Skeletal muscle cell (primary cell): Measurements from ENCODE around the gene COX8C.

Experiments used
- DNase-seq: peaks from one replicate; pipeline ENCODE4 v3.0.0-alpha.2; 2010; ENCODE audit warnings: low read depth
- H3K4me3 ChIP-seq: 2 replicates; pipeline ENCODE4 v1.5.1; 2011; ENCODE audit warnings: low read depth, mild to moderate bottlenecking, control low read depth, low read length, moderate library complexity

The COX8C gene

GRCh38 chr14:93319494-93319893, 27.5 kb upstream of the COX8C start:
- DNase-seq, result no peak
- no peak overlapping the region for H3K4me3 ChIP-seq

- DNase-seq, result no peak
- H3K4me3 ChIP-seq, result no peak overlapping the region
Observed at GRCh38 chr14:93319958-93320357, 27.0 kb upstream of the COX8C start.

GRCh38 chr14:93320489-93320888, 26.5 kb upstream of the COX8C start:
- no peak for DNase-seq
- no peak overlapping the region for H3K4me3 ChIP-seq

DNA sequence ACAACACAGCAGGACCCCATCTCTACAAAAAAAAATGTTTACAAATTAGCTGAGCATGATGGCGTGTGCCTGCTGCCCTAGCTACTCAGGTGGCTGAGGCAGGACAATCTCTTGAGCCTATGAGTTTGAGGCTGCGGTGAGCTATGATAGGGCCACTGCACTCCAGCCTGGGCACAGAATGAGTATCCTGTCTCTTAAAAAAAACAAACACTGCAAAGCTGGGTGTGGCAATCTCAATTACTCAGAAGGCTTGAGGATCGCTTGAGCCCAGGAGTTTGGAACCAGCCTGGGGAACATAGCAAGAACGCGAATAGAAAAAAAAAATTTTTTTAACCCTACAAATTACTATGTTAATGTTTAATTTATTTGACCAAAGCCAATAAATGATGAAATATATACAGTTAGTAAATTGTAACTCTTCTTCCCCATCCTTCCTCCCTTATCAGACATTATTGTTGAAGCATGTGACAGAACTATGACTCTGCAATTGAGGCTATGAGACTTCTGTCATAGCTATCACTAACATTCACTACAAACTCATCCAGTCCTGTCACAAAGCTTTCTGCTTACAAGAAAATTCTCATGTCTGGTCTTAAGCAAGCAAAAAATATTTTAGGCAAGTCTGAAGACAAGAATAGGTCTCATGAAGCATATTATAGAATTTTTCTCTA, 23.9 kb upstream of the COX8C start:
- DNase-seq, result no peak
- no peak overlapping the region for H3K4me3 ChIP-seq

DNA sequence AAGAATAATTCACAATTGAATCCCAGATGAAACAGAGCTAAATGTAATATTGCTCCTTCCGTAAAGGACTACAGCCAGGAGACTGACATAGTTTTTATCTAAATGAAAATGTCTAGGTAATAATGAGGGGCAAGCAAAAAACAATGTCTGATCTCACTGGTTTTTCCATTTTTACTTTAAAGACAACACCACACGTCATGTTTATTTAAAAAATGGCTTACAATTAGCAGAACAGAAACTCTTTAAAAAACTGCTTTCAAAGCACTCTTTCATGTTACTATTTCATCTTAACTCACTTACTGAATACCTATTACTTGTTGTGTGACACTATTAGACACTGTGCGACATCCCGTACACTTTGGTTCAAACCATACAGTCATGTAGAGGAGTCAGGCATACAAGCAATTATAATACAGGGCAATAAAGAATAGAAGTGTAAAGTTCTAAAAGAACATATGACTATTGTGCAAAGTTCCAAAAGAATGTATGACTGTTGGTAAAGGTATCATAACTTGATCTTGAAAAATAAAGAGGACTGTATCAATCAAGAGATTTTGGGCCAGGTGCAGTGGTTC, 23.3 kb upstream of the COX8C start:
- no peak for DNase-seq
- no peak overlapping the region for H3K4me3 ChIP-seq

DNA sequence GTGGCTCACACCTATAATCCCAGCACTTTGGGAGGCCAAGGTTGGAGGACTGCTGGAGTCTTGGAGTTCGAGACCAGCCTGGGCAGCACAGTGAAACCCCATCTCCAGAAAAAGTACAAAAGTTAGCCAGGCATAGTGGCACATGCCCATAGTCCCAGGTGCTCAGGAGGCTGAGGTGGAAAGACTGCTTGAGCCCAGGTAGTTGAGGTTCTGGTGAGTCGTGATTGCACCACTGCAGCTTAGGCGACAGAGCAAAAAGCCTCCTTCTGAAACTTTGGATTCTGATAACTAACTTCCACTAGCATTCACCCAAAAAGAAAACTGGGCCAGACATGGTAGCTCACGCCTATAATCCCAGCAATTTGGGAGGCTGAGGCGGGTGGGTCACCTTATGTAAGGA, 20.8 kb upstream of the COX8C start:
- H3K4me3 ChIP-seq, result no peak overlapping the region
- DNase-seq, result no peak

DNA sequence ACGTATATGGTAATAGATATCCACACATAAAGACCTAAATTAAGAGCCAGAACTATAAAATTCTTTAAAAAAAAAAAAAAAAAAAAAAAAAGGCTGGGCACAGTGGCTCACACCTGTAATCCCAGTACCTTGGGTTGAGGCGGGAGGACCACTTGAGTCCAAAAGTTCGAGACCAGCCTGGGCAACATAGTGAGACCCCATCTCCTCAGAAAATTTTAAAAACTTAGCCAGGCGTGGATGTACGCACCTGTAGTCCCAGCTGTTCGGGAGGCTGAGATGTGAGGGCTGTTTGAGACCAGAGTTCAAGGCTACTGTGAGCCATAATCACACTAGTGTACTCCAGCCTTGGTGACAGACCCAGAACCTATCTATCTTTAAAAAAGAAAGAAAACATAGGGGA, 18.4 kb upstream of the COX8C start:
- H3K4me3 ChIP-seq, result no peak overlapping the region
- no peak for DNase-seq

DNA sequence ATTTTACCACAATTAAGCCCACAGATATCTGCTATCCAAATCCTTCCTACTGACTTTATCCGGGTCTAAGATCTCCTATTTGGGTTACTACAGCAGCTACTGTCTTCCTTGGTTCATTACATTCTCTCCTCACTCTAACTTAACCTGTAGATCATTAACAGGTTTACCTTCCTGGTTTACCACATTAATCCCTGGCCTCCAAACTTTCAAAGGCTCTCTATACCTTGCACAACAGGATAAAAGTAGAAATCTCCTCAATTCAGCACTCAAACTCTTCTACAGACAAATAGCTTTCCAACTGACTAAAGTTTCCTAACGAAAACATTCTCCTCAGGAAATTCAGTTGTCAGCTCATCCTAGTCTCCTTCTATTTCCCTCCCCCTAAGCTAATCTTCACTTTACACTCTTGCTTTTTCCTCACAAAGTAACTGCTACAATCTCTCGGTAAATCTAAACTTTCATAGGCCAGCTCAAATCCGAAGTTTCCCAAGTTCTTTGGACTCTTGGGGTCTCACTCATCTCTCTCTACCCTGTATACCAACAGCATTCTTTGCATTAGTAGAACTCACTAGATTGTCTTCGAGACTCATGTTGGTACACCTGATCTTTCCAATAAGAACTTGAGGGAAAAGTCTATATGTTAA, 16.9 kb upstream of the COX8C start:
- no peak overlapping the region for H3K4me3 ChIP-seq

DNA sequence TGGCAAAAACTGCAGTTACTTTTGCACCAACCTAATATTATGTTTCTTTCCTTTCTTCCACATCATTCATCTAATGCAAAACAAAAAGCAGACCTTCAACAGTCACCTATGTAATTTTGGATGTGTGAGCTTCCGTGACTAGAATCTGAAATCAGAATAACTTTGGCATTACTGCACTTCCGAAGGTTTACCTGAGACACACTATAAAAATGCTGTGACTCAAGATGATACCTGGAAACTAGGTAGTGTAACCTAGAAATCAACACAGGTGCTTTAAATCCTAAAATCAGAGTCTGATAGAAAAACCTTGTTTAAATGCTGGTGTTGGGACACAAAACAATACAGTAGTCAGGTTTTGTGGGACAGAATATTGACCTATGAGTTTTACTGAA, 16.4 kb upstream of the COX8C start:
- no peak overlapping the region for H3K4me3 ChIP-seq
- no peak for DNase-seq

More for the DNA sequence above, 16.9 kb upstream of the COX8C start:
- DNase-seq, result no peak

GRCh38 chr14:93331002-93331727, 15.8 kb upstream of the COX8C start:
- DNase-seq, result no peak
- H3K4me3 ChIP-seq, result peak overlapping the region; percentile 84

DNA sequence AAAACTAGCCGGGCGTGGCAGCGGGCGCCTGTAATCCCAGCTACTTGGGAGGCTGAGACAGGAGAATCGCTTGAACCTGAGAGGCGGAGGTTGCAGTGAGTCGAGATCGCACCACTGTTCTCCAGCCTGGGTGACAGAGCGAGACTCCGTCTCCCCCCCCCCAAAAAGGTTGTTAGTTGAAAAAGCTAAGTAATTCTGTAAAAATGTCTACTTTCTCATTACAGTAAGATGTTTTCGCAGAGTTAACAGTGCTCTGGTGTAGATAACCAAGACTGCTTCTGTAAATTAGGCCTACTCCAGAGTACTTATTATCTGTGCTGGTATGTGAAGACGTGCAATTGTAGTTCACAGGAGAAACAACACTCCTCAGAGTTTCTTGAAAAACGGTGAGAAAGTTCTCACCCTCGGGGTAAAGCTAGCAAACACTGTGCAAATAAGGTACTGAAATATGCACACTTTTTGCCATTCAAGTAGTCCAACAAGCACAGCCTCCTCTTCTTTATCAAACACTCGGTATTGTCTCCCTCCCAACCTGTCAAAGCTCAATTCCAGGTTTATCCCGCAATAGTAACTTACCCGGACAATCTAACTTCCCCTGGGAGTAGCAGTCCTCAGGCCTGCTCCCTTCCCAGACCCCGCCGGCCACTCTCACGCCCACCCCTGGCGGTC, 15.1 kb upstream of the COX8C start:
- no peak for DNase-seq
- peak overlapping the region; percentile 84 for H3K4me3 ChIP-seq

GRCh38 chr14:93332397-93332852, 14.6 kb upstream of the COX8C start:
- DNase-seq, result no peak
- peak overlapping the region; percentile 84 for H3K4me3 ChIP-seq

- peak within 1 kb of the TSS; percentile 84 for H3K4me3 ChIP-seq
- DNase-seq, result peak; percentile 80
Observed at GRCh38 chr14:93332853-93333630, 13.9 kb upstream of the COX8C start, which contains the start of gene BTBD7. BTBD7 (minus strand) TSS chr14:93333036; CDS start chr14:93296051, 36,985 bp downstream.

DNA sequence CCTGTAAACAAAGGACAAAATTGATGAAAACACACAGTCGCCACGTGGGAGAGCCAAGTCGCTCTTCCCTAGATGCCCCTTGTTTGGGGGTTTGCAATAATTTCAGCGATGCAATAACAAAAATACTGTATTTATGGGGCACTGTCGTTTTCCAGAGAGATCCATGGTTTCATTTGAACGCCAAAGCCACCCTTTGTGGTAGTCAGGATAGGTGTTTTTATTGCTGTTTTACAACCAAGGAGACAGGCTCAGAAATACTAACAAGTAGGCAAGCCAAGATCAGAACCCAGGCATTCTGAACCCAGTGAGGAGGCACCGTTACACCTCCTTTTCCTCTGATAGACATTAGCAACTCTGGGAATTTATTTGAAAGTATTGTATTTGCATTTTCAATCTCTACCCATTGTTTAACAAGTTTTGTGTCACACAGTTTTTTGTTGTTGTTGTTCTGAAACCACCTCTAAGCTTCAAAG, 13.3 kb upstream of the COX8C start:
- H3K4me3 ChIP-seq, result peak overlapping the region; percentile 84
- no peak for DNase-seq

DNA sequence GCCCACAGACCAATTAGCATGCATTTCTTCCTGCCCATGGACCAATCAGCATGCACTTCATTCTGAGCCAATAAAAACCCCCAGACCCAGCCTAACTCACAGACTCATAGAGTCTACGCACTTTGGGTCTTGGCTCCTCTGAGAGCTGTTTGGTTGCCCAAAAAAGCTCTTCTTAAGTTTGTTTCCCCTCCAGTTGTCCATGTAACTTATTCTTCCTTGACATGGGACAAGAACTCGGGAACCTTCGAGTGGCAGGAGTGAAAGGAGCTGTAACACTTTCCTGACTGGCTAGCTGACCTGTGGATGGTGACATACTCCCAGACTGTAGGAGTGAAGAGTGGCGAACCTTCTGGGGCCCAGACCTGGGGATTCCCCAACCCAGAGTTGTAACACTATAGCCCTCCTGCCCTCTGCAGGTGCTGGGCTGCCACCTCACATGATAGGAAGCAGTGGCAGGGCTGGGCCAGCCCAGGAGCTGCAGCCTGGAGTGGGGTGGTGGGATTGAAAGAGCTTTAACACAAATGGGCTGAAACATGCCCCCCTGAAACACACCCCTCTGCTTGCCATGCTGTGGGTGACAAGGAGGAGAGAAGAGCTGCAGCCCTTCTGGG, 9.7 kb upstream of the COX8C start:
- H3K4me3 ChIP-seq, result no peak overlapping the region
- no peak for DNase-seq

- DNase-seq, result no peak
- no peak overlapping the region for H3K4me3 ChIP-seq
Observed at GRCh38 chr14:93337884-93338283, 9.1 kb upstream of the COX8C start.

GRCh38 chr14:93343266-93343665, 3.7 kb upstream of the COX8C start:
- no peak overlapping the region for H3K4me3 ChIP-seq
- DNase-seq, result no peak

GRCh38 chr14:93343797-93344196, 3.2 kb upstream of the COX8C start:
- no peak overlapping the region for H3K4me3 ChIP-seq
- DNase-seq, result no peak
